K562 treated with DMSO at 1 percent for 12 hours (cell line): Measurements from ENCODE around the gene FXR1. TPM values are rescaled to one million over a fixed set of nuclear protein-coding genes. Genes with fewer than 3 reads are reported as not detected.

Experiments used
- total RNA-seq: library from RNA; unstranded; fragments of 300-600 nt; gene quantifications from 2 replicates; pipeline ENCODE4 v1.2.3, GENCODE V29; 2022; ENCODE audit not compliant: insufficient read depth

The FXR1 gene
- total RNA-seq, result 55.1 and 101 TPM in 2 replicates

DNA sequence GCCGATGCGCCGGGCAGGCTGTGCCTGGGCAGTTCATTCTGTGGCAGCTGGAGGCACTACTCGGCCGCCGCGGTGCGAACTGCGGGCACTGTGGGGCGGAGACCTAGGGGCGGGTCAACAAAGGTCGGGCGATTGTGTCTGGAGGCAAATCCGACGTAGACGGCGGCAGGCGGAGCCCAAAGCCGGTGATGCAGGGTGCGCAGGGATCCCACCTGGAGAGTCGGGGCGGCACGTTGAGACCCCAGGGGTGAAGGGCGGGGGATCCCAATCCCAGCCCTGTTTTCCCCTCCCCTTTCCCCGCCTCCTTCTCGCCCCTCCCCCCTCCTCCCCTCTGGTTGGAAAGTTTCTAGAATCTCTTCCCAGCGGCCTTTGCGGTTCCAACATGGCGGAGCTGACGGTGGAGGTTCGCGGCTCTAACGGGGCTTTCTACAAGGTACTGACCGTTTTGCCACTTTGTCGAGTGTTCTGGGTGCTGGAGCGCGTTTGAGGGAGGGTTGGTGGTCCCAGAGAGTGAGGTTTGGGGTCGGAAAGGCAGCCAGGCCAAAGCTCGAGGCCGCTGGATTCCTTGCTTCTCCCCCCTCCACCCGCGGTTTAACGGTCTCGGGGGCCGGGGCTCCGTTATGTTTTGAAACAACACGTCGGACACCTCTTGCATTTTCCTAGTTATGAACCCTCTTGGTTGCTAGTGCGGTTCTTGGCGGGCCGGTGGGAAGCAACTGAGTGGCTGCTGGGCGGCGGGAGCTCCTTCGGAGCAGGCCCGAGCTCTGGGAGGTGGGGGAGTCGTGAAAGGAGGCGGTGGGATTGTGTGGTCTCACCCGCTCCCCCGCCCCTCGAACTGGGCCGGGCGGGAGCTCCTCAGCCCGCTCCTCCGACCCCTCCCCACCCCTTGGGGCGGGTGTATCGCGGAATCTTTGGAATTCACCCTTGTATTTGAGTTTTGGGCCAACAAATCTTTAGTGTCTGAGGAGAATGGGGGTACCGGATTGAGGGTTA is at the start of gene FXR1:
FXR1 (plus strand) TSS at position 367 of the 993 bp plus-strand sequence; CDS start at position 383, 16 bp downstream.

DNA sequence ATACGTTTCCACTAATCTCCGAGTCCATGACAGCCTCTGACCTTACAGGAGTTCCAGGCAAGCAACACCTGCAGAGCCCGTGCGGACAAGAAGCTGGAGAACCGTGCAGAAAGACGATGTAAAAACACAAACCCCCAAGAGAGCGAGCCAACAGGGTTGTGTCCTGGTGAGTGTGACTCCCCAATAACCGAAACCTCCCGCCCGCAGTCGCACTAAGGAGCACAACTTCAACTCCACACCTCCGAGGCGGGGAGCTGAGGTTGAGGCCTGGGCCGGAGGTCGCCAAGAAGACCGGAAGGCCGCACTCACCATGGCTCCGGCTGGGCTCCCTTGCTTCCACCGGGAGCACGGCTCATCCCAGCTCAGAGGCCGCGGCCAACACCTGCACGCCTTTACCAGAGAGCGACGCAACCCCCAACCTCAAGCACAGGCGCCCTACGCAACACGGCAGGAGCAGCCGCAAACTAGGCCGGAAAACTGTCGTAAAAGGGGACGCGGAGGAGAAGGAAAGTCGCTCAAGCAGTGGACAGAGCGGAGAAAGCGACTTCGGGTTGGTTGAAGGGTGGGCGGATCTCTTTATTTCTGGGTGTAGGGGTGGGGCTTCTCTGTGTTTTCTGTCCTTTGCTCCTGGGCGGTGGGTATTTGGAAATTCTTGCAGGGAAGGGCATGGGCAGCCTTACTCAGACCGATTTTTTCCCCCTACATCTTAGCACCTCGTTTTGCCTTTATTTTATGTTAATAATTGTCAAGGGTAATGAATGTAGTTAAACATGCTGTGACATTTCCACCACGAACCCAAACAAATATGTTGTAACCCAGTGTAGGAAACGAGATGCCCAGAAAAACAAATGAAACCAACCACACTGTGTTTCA is 77.1 kb downstream of the FXR1 start, which contains the start of gene DNAJC19:
DNAJC19 (minus strand) TSS at position 446 of the 873 bp plus-strand sequence; CDS start at position 312, 134 bp downstream.

Other genes with a start within 250 kb of the FXR1 start
- not detected in 2 replicates for gene CCDC39, start 233.2 kb upstream of the FXR1 start, total RNA-seq
- 27.6 and 29.7 TPM in 2 replicates for gene DNAJC19, start 77.1 kb downstream of the FXR1 start, total RNA-seq